Tongue (tissue), 2 donors: ENCODE measurements around the gene PATE3. TPM values are rescaled to one million over a fixed set of nuclear protein-coding genes. Genes with fewer than 3 reads are reported as not detected.

Experiments used
- DNase-seq: peaks from one replicate; pipeline ENCODE4 v3.0.0-alpha.2; 2015
- total RNA-seq: library from RNA; depleted of rRNA; stranded (reverse); fragments of >200 nt; gene quantifications from one replicate; pipeline ENCODE4 v1.2.3, GENCODE V29; 2014

PATE3 gene, protein sequence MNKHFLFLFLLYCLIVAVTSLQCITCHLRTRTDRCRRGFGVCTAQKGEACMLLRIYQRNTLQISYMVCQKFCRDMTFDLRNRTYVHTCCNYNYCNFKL
- not detected for total RNA-seq

GRCh38 chr11:125787827-125788226 lies at the start of gene PATE3:
Gene PATE3, plus strand, starts transcription at chr11:125788127. Its CDS starts 25 bp downstream, at chr11:125788152.
- no peak for DNase-seq

DNA sequence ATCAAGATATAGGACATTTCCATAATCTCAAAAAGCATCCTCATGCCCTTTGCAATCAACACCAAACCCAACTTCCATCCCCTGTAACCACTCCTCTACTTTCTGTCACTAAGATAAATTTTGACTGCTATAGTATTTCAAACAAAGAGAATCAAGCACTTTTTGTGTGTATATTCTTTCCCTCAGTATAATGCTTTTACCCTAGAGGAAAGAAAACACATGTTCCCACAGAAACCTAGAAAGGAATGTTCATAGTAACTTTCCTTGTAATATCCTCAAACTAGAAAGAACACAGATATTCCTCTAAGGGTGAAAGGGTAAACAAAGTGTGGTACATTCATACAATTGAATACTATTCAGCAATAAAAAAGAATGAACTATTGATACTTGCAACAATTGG lies 47.3 kb upstream of the PATE3 start:
- no peak for DNase-seq

DNA sequence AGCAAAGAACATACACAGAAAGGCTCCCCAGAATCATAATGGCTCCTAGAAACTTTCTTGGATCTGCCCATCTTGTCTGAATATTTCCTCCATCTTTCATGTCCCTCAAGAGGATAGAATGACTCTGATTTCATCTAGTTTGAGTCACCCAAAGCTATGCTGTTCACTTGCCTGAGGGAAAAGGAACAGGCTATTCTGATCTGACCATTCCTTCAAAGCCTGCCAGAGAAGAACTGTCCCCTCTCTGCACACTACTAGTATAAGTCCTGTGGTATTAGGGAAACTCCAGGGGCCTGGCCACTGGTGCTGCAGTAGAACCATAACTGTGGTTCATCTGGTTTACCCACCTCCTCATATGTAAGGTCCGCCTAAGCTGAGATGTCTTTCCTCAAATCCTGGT lies 44.2 kb upstream of the PATE3 start:
- DNase-seq: no peak

- DNase-seq: no peak
Observed at GRCh38 chr11:125745979-125746378, 41.9 kb upstream of the PATE3 start, which contains the start of gene PATE1. Gene PATE1, plus strand, starts transcription at chr11:125746279. Its CDS starts 26 bp downstream, at chr11:125746305.

GRCh38 chr11:125750629-125751028 lies 37.3 kb upstream of the PATE3 start:
- DNase-seq: no peak

DNA sequence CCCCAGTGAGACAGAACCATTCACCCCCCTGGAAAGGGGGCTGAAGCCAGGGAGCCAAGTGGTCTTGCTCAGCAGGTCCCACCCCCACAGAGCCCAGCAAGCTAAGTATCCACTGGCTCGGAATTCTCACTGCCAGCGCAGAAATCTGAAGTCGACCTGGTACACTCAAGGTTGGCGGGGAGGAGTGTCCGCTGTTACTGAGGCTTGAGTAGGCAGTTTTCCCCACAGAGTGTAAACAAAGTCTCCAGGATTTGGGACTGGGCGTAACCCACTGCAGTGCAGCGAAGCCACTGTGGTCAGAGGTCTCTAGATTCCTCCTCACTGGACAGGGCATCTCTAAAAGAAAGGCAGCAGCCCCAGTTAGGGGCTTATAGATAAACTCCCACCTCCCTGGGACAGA lies 31.9 kb upstream of the PATE3 start:
- no peak for DNase-seq

- no peak for DNase-seq
Observed at GRCh38 chr11:125762445-125762844, 25.5 kb upstream of the PATE3 start.

- DNase-seq: no peak
Observed at GRCh38 chr11:125763483-125763882, 24.4 kb upstream of the PATE3 start.

- DNase-seq: no peak
Observed at GRCh38 chr11:125766251-125766650, 21.7 kb upstream of the PATE3 start.

GRCh38 chr11:125768336-125769046 lies 19.4 kb upstream of the PATE3 start:
- DNase-seq: no peak

DNA sequence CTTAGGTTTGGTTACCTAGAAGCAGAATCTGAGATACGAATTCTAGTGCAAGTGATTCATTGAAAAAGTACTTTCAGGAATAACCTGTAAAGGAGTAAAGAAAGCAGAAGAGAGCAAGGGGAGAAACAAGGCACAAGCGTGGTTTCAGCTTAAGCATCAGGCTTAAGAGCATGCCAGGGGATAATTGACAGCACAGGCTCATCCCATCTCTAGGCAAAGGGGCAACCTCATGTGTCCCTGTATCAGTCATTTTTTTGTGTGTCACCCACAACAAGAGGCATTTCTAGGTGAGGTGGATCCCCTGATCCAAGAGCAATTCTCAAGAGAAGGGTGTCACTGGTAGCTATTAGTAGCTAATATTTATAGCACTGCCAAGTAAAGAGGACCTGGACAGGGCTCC lies 17.3 kb upstream of the PATE3 start:
- DNase-seq: no peak

DNA sequence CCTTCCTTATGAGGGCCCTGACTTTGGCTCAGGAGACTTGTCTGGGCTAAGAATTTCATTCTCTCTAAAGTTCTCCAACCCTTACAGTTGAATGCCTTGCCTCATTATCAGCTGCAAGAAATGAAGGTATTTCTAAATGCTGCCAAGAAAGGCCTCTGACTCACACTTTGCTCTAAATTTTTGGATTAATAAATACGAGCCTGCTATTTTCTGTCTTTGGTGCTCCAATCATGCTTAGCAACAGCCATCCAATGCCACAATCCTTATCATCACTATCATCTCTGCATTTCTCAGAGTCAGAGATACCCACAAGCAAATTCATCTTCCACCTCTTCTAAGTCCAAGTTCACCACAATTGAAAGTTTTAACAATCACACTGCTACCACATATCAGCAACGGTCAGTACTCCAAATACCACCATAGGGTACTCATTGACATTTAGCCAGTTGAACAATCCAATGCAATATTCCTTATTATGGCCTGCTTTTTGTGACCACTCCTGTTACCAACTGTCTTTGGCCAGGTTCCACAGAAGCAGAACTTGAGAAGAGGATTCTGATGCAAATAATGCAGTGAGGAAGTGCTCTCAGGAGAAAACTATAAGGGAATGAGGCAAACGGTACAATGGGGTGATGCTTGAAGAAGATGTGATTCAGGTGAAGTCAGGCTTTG lies 15.0 kb upstream of the PATE3 start:
- no peak for DNase-seq

GRCh38 chr11:125773516-125773915 lies 14.4 kb upstream of the PATE3 start:
- DNase-seq: no peak

- no peak for DNase-seq
Observed at GRCh38 chr11:125777309-125777708, 10.6 kb upstream of the PATE3 start.

- no peak for DNase-seq
Observed at GRCh38 chr11:125778728-125779127, 9.2 kb upstream of the PATE3 start, which contains the start of gene PATE2. Gene PATE2, minus strand, starts transcription at chr11:125778828. Its CDS starts 55 bp downstream, at chr11:125778773.

DNA sequence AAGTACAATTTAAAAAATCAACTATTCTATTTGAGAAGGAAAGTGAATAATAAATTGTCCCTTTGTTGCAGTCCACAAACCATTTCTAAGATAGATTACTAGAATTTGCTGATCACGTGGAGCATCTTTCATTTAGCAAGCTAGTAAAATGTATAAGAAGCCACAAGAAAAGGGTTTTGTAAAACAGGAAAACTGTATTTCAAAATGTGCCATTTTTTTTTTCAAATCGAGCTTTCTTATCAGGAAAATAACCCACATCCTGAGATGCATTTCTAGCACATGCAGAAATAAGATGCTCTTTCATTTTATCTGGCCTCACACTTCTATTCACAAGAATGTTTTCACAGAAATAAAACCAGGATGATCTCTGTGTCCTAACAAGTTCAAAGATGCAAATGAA lies 3.2 kb upstream of the PATE3 start:
- DNase-seq: no peak

GRCh38 chr11:125790825-125791224 lies 2.9 kb downstream of the PATE3 start:
- DNase-seq: no peak

GRCh38 chr11:125797641-125798040 lies 9.7 kb downstream of the PATE3 start:
- no peak for DNase-seq

GRCh38 chr11:125799808-125800207 lies 11.9 kb downstream of the PATE3 start:
- no peak for DNase-seq

GRCh38 chr11:125802387-125802786 lies 14.5 kb downstream of the PATE3 start:
- no peak for DNase-seq

GRCh38 chr11:125807909-125808308 lies 20.0 kb downstream of the PATE3 start:
- no peak for DNase-seq

- DNase-seq: no peak
Observed at GRCh38 chr11:125833016-125833415, 45.1 kb downstream of the PATE3 start, which contains the start of gene PATE4. Gene PATE4, plus strand, starts transcription at chr11:125833316. Its CDS starts 44 bp downstream, at chr11:125833360.

GRCh38 chr11:125835748-125836147 lies 47.8 kb downstream of the PATE3 start:
- no peak for DNase-seq
